SK-N-SH treated with all-trans-retinoic acid at 6 μM for 48 hours (cell line): Measurements from ENCODE around the gene CHCT1.

ENCODE experiments used
- ATAC-seq: fragments of 200-7000 bp; cut with Tn5 transposase; 3 replicates; pipeline ENCODE4 v1.9.1; 2020; ENCODE audit warnings: mild to moderate bottlenecking, moderate library complexity
- ARNTL ChIP-seq: fragments of 450-650 bp; formaldehyde crosslinking; IDR thresholded peaks from 2 replicates; pipeline ENCODE4 v1.5.0; 2020; ENCODE audit warnings: low read depth, mild to moderate bottlenecking, moderate library complexity, borderline replicate concordance
- BACH2 ChIP-seq: fragments of 250-450 bp; sonication (Bioruptor Pico); IDR thresholded peaks from 2 replicates; pipeline ENCODE4 v1.9.0; 2021; ENCODE audit warnings: mild to moderate bottlenecking, borderline replicate concordance
- CSDC2 ChIP-seq: fragments of 250-450 bp; sonication (Bioruptor Pico); IDR thresholded peaks from 2 replicates; pipeline ENCODE4 v1.5.0; 2020; ENCODE audit warnings: mild to moderate bottlenecking, moderate library complexity
- CSRNP3 ChIP-seq: fragments of 250-450 bp; sonication (Bioruptor Pico); IDR thresholded peaks from 2 replicates; pipeline ENCODE4 v1.5.1; 2021; ENCODE audit warnings: mild to moderate bottlenecking, moderate library complexity
- ESRRG ChIP-seq: fragments of 250-450 bp; sonication (Bioruptor Pico); IDR thresholded peaks from 2 replicates; pipeline ENCODE4 v1.6.1; 2021; ENCODE audit warnings: mild to moderate bottlenecking
- ISL1 ChIP-seq: fragments of 250-450 bp; sonication (Bioruptor Pico); IDR thresholded peaks from 2 replicates; pipeline ENCODE4 v2.1.2; 2022; ENCODE audit warnings: mild to moderate bottlenecking, moderate library complexity
- PPARA ChIP-seq: fragments of 250-450 bp; sonication (Bioruptor Pico); IDR thresholded peaks from 2 replicates; pipeline ENCODE4 v1.5.0; 2020; ENCODE audit warnings: mild to moderate bottlenecking, borderline replicate concordance
- RARB ChIP-seq: fragments of 250-450 bp; sonication (Bioruptor Pico); IDR thresholded peaks from 2 replicates; pipeline ENCODE4 v1.8.0; 2021; ENCODE audit warnings: mild to moderate bottlenecking, moderate library complexity
- TCF4 ChIP-seq: fragments of 250-450 bp; sonication (Bioruptor Pico); IDR thresholded peaks from 2 replicates; pipeline ENCODE4 v1.8.0; 2021; ENCODE audit warnings: mild to moderate bottlenecking, moderate library complexity, borderline replicate concordance
- TOX ChIP-seq: fragments of 250-450 bp; sonication (Bioruptor Pico); IDR thresholded peaks from 2 replicates; pipeline ENCODE4 v1.8.0; 2021; ENCODE audit warnings: mild to moderate bottlenecking, moderate library complexity, borderline replicate concordance
- TSHZ2 ChIP-seq: fragments of 250-450 bp; sonication (Bioruptor Pico); IDR thresholded peaks from 2 replicates; pipeline ENCODE4 v1.5.0; 2020; ENCODE audit warnings: mild to moderate bottlenecking, moderate library complexity
- ZC3H10 ChIP-seq: fragments of 250-450 bp; sonication (Bioruptor Pico); IDR thresholded peaks from 2 replicates; pipeline ENCODE4 v1.5.1; 2021; ENCODE audit warnings: mild to moderate bottlenecking, moderate library complexity
- ZFP3 ChIP-seq: fragments of 250-450 bp; sonication (Bioruptor Pico); IDR thresholded peaks from 2 replicates; pipeline ENCODE4 v1.5.0; 2020; ENCODE audit warnings: mild to moderate bottlenecking, moderate library complexity
- ZNF565 ChIP-seq: fragments of 450-650 bp; formaldehyde crosslinking; conservative IDR thresholded peaks from 2 replicates; pipeline ENCODE4 v1.5.0; 2020; ENCODE audit warnings: low read depth, mild to moderate bottlenecking, moderate library complexity
- ZNF70 ChIP-seq: fragments of 450-650 bp; formaldehyde crosslinking; IDR thresholded peaks from 2 replicates; pipeline ENCODE4 v1.5.0; 2020; ENCODE audit warnings: mild to moderate bottlenecking, moderate library complexity
- ZNF8 ChIP-seq: fragments of 450-650 bp; formaldehyde crosslinking; IDR thresholded peaks from 2 replicates; pipeline ENCODE4 v1.5.0; 2020; ENCODE audit warnings: mild to moderate bottlenecking, moderate library complexity
- TF ChIP-seq, protein P1 (sequence below): fragments of 250-450 bp; sonication (Bioruptor Pico); IDR thresholded peaks from 2 replicates; pipeline ENCODE4 v1.5.1; 2020; ENCODE audit warnings: low read depth, mild to moderate bottlenecking, moderate library complexity
- TF ChIP-seq, protein P2 (sequence below): fragments of 250-450 bp; sonication (Bioruptor Pico); IDR thresholded peaks from 2 replicates; pipeline ENCODE4 v1.8.0; 2021; ENCODE audit warnings: low read depth, mild to moderate bottlenecking, moderate library complexity, borderline replicate concordance

The CHCT1 gene

GRCh38 chr17:60392845-60393702 is 29.2 kb upstream of the CHCT1 start:
- TF ChIP-seq PPARA (CRISPR knock-in tag) (no peak), ESRRG (CRISPR knock-in tag) (peak; percentile 37; the same call in 1 of the 2 replicates), CSRNP3 (peak; percentile 83; the same call in 1 of the 2 replicates)
- TF ChIP-seq, protein P1, sequence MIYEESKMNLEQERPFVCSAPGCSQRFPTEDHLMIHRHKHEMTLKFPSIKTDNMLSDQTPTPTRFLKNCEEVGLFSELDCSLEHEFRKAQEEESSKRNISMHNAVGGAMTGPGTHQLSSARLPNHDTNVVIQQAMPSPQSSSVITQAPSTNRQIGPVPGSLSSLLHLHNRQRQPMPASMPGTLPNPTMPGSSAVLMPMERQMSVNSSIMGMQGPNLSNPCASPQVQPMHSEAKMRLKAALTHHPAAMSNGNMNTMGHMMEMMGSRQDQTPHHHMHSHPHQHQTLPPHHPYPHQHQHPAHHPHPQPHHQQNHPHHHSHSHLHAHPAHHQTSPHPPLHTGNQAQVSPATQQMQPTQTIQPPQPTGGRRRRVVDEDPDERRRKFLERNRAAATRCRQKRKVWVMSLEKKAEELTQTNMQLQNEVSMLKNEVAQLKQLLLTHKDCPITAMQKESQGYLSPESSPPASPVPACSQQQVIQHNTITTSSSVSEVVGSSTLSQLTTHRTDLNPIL (CRISPR knock-in tag), result 0 out of 2 replicates have a peak, but pooled peaks have one; percentile 15
- ATAC-seq, result peak; percentile 5

- TF ChIP-seq TOX (CRISPR knock-in tag) (no peak), RARB (CRISPR knock-in tag) (no peak), ZNF8 (CRISPR knock-in tag) (no peak), PPARA (CRISPR knock-in tag) (no peak), ZFP3 (no peak), ZNF70 (CRISPR knock-in tag) (no peak), CSRNP3 (no peak), ZC3H10 (CRISPR knock-in tag) (no peak), ARNTL (no peak), ZNF565 (CRISPR knock-in tag) (no peak), ISL1 (CRISPR knock-in tag) (no peak)
- TF ChIP-seq, protein P2, sequence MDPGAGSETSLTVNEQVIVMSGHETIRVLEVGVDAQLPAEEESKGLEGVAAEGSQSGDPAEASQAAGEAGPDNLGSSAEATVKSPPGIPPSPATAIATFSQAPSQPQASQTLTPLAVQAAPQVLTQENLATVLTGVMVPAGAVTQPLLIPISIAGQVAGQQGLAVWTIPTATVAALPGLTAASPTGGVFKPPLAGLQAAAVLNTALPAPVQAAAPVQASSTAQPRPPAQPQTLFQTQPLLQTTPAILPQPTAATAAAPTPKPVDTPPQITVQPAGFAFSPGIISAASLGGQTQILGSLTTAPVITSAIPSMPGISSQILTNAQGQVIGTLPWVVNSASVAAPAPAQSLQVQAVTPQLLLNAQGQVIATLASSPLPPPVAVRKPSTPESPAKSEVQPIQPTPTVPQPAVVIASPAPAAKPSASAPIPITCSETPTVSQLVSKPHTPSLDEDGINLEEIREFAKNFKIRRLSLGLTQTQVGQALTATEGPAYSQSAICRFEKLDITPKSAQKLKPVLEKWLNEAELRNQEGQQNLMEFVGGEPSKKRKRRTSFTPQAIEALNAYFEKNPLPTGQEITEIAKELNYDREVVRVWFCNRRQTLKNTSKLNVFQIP (CRISPR knock-in tag), result no peak
- ATAC-seq, result no peak
These were observed 28.2 kb upstream of the CHCT1 start for GRCh38 chr17:60393840-60394723.

DNA sequence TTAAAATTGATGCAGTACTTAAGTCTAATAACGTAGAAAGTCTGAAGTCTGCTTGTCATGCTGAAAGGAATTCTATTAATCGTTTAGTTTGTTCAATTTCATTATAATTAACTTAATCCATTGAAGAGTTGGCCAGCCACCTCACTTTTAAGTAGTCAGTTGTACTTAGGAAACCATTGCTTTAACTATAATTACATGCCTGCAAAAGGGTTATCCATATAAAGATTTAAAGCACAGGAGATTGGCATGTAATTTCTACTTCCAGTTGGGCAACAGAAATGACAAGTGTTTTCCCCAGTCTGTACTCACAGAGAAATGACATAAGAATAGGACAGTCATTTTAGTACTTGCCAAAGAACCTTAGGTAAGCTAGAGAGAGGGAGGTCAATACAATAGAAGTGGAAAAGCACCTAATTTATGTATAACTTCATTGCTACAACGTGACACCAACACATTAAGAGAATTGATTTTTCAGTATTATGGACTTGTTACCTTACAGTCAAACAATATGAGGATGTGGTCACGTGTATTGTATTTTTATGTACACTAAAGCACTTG is 26.7 kb upstream of the CHCT1 start:
- no peak for ATAC-seq
- TF ChIP-seq PPARA (CRISPR knock-in tag) (no peak), TSHZ2 (CRISPR knock-in tag) (no peak), CSRNP3 (no peak), TCF4 (CRISPR knock-in tag) (no peak), ZFP3 (no peak), BACH2 (CRISPR knock-in tag) (no peak), RARB (CRISPR knock-in tag) (no peak), ISL1 (CRISPR knock-in tag) (no peak), ZNF8 (CRISPR knock-in tag) (no peak), ZC3H10 (CRISPR knock-in tag) (no peak), ZNF70 (CRISPR knock-in tag) (no peak), CSDC2 (CRISPR knock-in tag) (no peak)
- TF ChIP-seq, all 23 proteins: peak for 0
